Endothelial cell of umbilical vein (primary cell): ENCODE data around the gene CDK6.

Experiments
- CTCF ChIP-seq, 2 donors: IDR thresholded peaks; 1 replicate in 1 of 2; 2 replicates in 1 of 2; pipeline ENCODE4 v1.5.1; 2011; ENCODE audit warnings: low read length in 2 of 2, mild to moderate bottlenecking in 2 of 2, moderate library complexity in 2 of 2, control low read depth in 1 of 2, inconsistent platforms in 1 of 2, low read depth in 1 of 2; ENCODE audit not compliant: insufficient read depth in 1 of 2; ENCODE audit errors: extremely low read depth in 1 of 2
- EZH2 ChIP-seq: IDR thresholded peaks from 2 replicates; pipeline ENCODE4 v1.6.1; 2012; ENCODE audit warnings: borderline replicate concordance, low read depth, mild to moderate bottlenecking, moderate library complexity, low read length, inconsistent platforms; ENCODE audit not compliant: severe bottlenecking
- POLR2AphosphoS5 ChIP-seq: IDR thresholded peaks from 2 replicates; pipeline ENCODE4 v1.6.1; 2012; ENCODE audit warnings: low read depth, mild to moderate bottlenecking, control low read depth, low read length, moderate library complexity; ENCODE audit not compliant: insufficient read depth

- no peak for TF ChIP-seq CTCF (IDR thresholded peaks at IDR 0.05; ENCODE audit: extremely low read depth in 1 of 2, insufficient read depth in 1 of 2, low read depth in 1 of 2, low read length in 2 of 2)
- TF ChIP-seq EZH2 = no peak
- no peak for TF ChIP-seq POLR2AphosphoS5
These were observed 167.8 kb downstream of the CDK6 start for GRCh38 chr7:92668564-92668963.
